Endothelial cell of umbilical vein (primary cell): ENCODE measurements around the gene CMTR1. TPM values are rescaled to one million over a fixed set of nuclear protein-coding genes. Genes with fewer than 3 reads are reported as not detected.

Experiments
- BruUV-seq: library from RNA; stranded (reverse); fragments of 400-500 nt; replicated peaks from 2 replicates; lab custom pipeline; 2021; lab: Mats Ljungman, UMichigan
- CTCF ChIA-PET: fragments of 300-600, 350-600 bp; sonication (Branson Sonifier 250); formaldehyde crosslinking; loops from one replicate; lab custom pipeline; 2021; ENCODE audit warnings: antibody characterized with exemption, inconsistent platforms; lab: Charles Lee
- POLR2A ChIA-PET: fragments of 300-600, 350-600 bp; sonication (Branson Sonifier 250); formaldehyde crosslinking; loops from one replicate; lab custom pipeline; 2021; ENCODE audit warnings: antibody characterized with exemption, inconsistent platforms; lab: Charles Lee
- DNase-seq: peaks from one replicate; pipeline ENCODE4 v3.0.0-alpha.2; 2011; ENCODE audit warnings: low read depth, low spot score
- FAIRE-seq: peaks from 2 replicates; lab custom pipeline; 2011; peaks lifted over from hg19 to GRCh38; lab: Jason Lieb, UNC
- H2AFZ ChIP-seq: 2 replicates; pipeline ENCODE4 v1.6.0; 2012; ENCODE audit warnings: low read depth, low read length, control low read depth, inconsistent platforms
- H3K27ac ChIP-seq: 2 replicates; pipeline ENCODE4 v1.5.1; 2011; ENCODE audit warnings: low read depth, mild to moderate bottlenecking, control low read depth, low read length, moderate library complexity; ENCODE audit not compliant: insufficient read depth
- H3K27me3 ChIP-seq, 2 experiments: 2 replicates each; pipeline versions ENCODE4 v1.6.0 to v1.6.1; 2011; ENCODE audit warnings: low read length in 2 of 2, mixed read lengths in 1 of 2; ENCODE audit not compliant: control insufficient read depth in 2 of 2, insufficient read depth in 2 of 2
- H3K36me3 ChIP-seq, 2 experiments: 2 replicates in 1 of 2; 3 replicates in 1 of 2; pipeline ENCODE4 v1.5.1; 2011; ENCODE audit warnings: low read length in 2 of 2, mild to moderate bottlenecking in 1 of 2, moderate library complexity in 1 of 2; ENCODE audit not compliant: control insufficient read depth in 2 of 2, insufficient read depth in 2 of 2; ENCODE audit errors: extremely low read depth in 1 of 2
- H3K4me1 ChIP-seq: 3 replicates; pipeline ENCODE4 v1.5.1; 2011; ENCODE audit warnings: mild to moderate bottlenecking, low read length; ENCODE audit not compliant: control insufficient read depth, insufficient read depth; ENCODE audit errors: extremely low read depth
- H3K4me2 ChIP-seq: 2 replicates; pipeline ENCODE4 v1.6.1; 2011; ENCODE audit warnings: low read length, control low read depth, mixed read lengths; ENCODE audit not compliant: insufficient read depth
- H3K4me3 ChIP-seq, 3 experiments: fragments of 200-600 bp in 1 of 3; sonication (generic), shearing (Covaris generic) in 1 of 3; replicated peaks in 1 of 3; 2 replicates each; pipeline ENCODE4 v1.5.1; 2011 to 2016; ENCODE audit warnings: control low read depth in 3 of 3, low read length in 3 of 3, mild to moderate bottlenecking in 2 of 3, inconsistent platforms in 1 of 3, low read depth in 1 of 3, moderate library complexity in 1 of 3; ENCODE audit not compliant: insufficient read depth in 1 of 3
- H3K79me2 ChIP-seq: 2 replicates; pipeline ENCODE4 v1.6.0; 2012; ENCODE audit warnings: low read length, inconsistent platforms; ENCODE audit not compliant: control insufficient read depth, insufficient read depth
- H3K9ac ChIP-seq: replicated peaks from 2 replicates; pipeline ENCODE3; 2011; ENCODE audit warnings: low read length, control low read depth; ENCODE audit not compliant: insufficient read depth; ENCODE audit errors: extremely low read depth
- H3K9me1 ChIP-seq: replicated peaks from 3 replicates; pipeline ENCODE4 v1.6.0; 2011; ENCODE audit warnings: mild to moderate bottlenecking, low read length; ENCODE audit not compliant: control insufficient read depth, insufficient read depth; ENCODE audit errors: extremely low read depth
- H3K9me3 ChIP-seq: replicated peaks from 2 replicates; pipeline ENCODE4 v1.5.1; 2012; ENCODE audit warnings: low read length, inconsistent platforms; ENCODE audit not compliant: control insufficient read depth, insufficient read depth
- H4K20me1 ChIP-seq: replicated peaks from 2 replicates; pipeline ENCODE3; 2011; ENCODE audit warnings: mild to moderate bottlenecking, low read length; ENCODE audit not compliant: control insufficient read depth, insufficient read depth; ENCODE audit errors: extremely low read depth
- EZH2 ChIP-seq: IDR thresholded peaks from 2 replicates; pipeline ENCODE4 v1.6.1; 2012; ENCODE audit warnings: borderline replicate concordance, low read depth, mild to moderate bottlenecking, moderate library complexity, low read length, inconsistent platforms; ENCODE audit not compliant: severe bottlenecking
- FOS ChIP-seq: IDR thresholded peaks from 2 replicates; pipeline ENCODE4 v1.6.1; 2011; ENCODE audit warnings: mild to moderate bottlenecking, low read length, moderate library complexity, borderline replicate concordance; ENCODE audit not compliant: insufficient read depth
- GATA2 ChIP-seq: IDR thresholded peaks from 2 replicates; pipeline ENCODE4 v1.7.0; 2011; ENCODE audit warnings: low read depth, mild to moderate bottlenecking, moderate library complexity, mixed read lengths, low read length; ENCODE audit not compliant: insufficient read length, insufficient read depth
- POLR2AphosphoS5 ChIP-seq: IDR thresholded peaks from 2 replicates; pipeline ENCODE4 v1.6.1; 2012; ENCODE audit warnings: low read depth, mild to moderate bottlenecking, control low read depth, low read length, moderate library complexity; ENCODE audit not compliant: insufficient read depth
- dilution Hi-C: fragments of 300-500 bp; cut with MboI; formaldehyde crosslinking; loops from one replicate; pipeline ENCODE4 v1.15.0; 2019; ENCODE audit warnings: low sequenced_read_pairs; ENCODE audit not compliant: extremely low pct_ligation_motif_present
- intact Hi-C: fragments of 100-400 bp; cut with micrococcal nuclease; formaldehyde crosslinking; loops from one replicate; pipeline ENCODE4 v1.10.0; 2022
- polyA plus RNA-seq, 4 experiments: library from polyadenylated mRNA; depleted of rRNA in 3 of 4; stranded (reverse) in 3 of 4; unstranded in 1 of 4; fragments of >200 nt; gene quantifications; 2 replicates each; pipeline versions ENCODE4 v1.2.1 to v1.2.3, GENCODE V29; 2011 to 2012; ENCODE audit warnings: missing spikeins in 1 of 4
- total RNA-seq: library from RNA; stranded (reverse); gene quantifications from 2 replicates; pipeline ENCODE4 v1.2.3, GENCODE V29; 2021

Gene CMTR1
- total and polyA plus RNA-seq, 2 donors (not counting 3 experiments of a cell fraction or from before 2014, with no cell fraction given): 19.5 to 38.0 TPM

DNA sequence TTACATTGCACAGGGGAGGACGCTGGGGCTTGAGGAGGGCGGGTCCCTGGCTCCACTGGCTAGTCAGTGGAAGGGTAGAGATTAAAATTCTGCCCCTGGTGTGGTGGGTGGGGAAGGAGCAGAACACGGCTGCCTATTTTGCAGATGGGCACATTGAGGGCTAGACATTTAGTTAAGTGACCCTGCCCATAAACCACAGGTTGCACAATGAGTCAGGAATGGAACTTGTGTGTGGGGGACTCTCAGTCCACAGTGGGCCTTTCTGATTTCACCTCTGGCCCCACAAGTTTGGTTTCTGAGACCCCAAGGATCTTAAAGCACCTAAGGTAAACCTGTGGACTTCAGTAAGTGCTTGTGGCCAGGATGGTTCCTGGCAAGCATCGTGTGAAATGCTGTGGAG is 88.7 kb downstream of the CMTR1 start:
- Histone ChIP-seq H4K20me1 (no peaks in the 10 kb centered on the region), H3K9ac (no peak overlapping the region), H2AFZ (no peak overlapping the region), H3K4me1 (peaks cover 23% of the 10 kb centered on the region), H3K9me3 (no peaks in the 10 kb centered on the region), H3K4me2 (no peak overlapping the region), H3K79me2 (no peaks in the 10 kb centered on the region), H3K9me1 (no peaks in the 10 kb centered on the region), H3K27me3 (no peaks in the 10 kb centered on the region), H3K4me3 (no peak overlapping the region), H3K36me3 (no peaks in the 10 kb centered on the region), H3K27ac (no peak overlapping the region)
- DNase-seq (no peak), FAIRE-seq (no peak)
- POLR2A ChIA-PET: no interaction called here
- CTCF ChIA-PET: no interaction called here
- intact Hi-C loops: no loop called here
- dilution Hi-C loops: no loop called here
- TF ChIP-seq FOS (no peak), GATA2 (no peak), POLR2AphosphoS5 (no peak)
- no TSS peak for BruUV-seq

GRCh38 chr6:37522836-37523235 is 89.8 kb downstream of the CMTR1 start:
- CTCF ChIA-PET: no interaction called here
- no peak overlapping the region for H3K9ac ChIP-seq
- dilution Hi-C loops (no loop called here), intact Hi-C loops (no loop called here)
- TF ChIP-seq EZH2: no peak
- no TSS peak for BruUV-seq
- DNase-seq (no peak), FAIRE-seq (no peak)
- H3K4me2 ChIP-seq: no peak overlapping the region
- no peak overlapping the region for H3K4me3 ChIP-seq
- no peaks in the 10 kb centered on the region for H3K9me3 ChIP-seq
- no peak overlapping the region for H3K27ac ChIP-seq
- H2AFZ ChIP-seq: no peak overlapping the region
- peaks cover 23% of the 10 kb centered on the region for H3K4me1 ChIP-seq
- H3K36me3 ChIP-seq: no peaks in the 10 kb centered on the region
- H4K20me1 ChIP-seq: no peaks in the 10 kb centered on the region
- no peaks in the 10 kb centered on the region for H3K9me1 ChIP-seq
- POLR2A ChIA-PET: no interaction called here
- peaks cover 2 to 5% of the 10 kb centered on the region in 2 experiments for H3K27me3 ChIP-seq
- no peaks in the 10 kb centered on the region for H3K79me2 ChIP-seq
